Activated T-helper 2 cell treated with anti-CD3 and anti-CD28 coated beads, Interferon-gamma antibody, Interleukin-2, Interleukin-4, amounts not matched to agents 10 μg/mL and 5 μg/mL and 100 μg/mL, durations not matched to agents 14 hours and 24 hours and 36 hours (primary cell): ENCODE data around the gene HOXA10. TPM values are rescaled to one million over a fixed set of nuclear protein-coding genes. Genes with fewer than 3 reads are reported as not detected.
A peak's percentile ranks its signal among the peaks of the same experiment; 100 is the strongest.

Experiments used
- DNase-seq: peaks from one replicate; pipeline ENCODE4 v3.0.0; 2021; ENCODE audit warnings: low spot score
- H3K27ac Mint-ChIP-seq: one replicate; pipeline ENCODE4 v1.8.0; 2021; ENCODE audit warnings: mixed read lengths
- H3K27me3 Mint-ChIP-seq: one replicate; pipeline ENCODE4 v1.8.0; 2021; ENCODE audit warnings: low read depth, mixed read lengths
- H3K36me3 Mint-ChIP-seq: one replicate; pipeline ENCODE4 v1.8.0; 2021; ENCODE audit warnings: low read depth, mixed read lengths
- H3K4me1 Mint-ChIP-seq: one replicate; pipeline ENCODE4 v1.8.0; 2021; ENCODE audit warnings: low read depth, mixed read lengths
- H3K4me3 Mint-ChIP-seq: one replicate; pipeline ENCODE4 v1.8.0; 2021; ENCODE audit warnings: low read depth, mild to moderate bottlenecking, moderate library complexity, mixed read lengths
- H3K9me3 Mint-ChIP-seq: one replicate; pipeline ENCODE4 v1.8.0; 2021; ENCODE audit warnings: mixed read lengths
- intact Hi-C: fragments of 100-400 bp; cut with micrococcal nuclease; formaldehyde crosslinking; loops from one replicate; pipeline ENCODE4 v1.15.1; 2023
- total RNA-seq: library from RNA; stranded (reverse); gene quantifications from 2 replicates; pipeline ENCODE4 v1.2.3, GENCODE V29; 2022

Gene HOXA10
- total RNA-seq, 1 donor from 2014 or later: not detected

DNA sequence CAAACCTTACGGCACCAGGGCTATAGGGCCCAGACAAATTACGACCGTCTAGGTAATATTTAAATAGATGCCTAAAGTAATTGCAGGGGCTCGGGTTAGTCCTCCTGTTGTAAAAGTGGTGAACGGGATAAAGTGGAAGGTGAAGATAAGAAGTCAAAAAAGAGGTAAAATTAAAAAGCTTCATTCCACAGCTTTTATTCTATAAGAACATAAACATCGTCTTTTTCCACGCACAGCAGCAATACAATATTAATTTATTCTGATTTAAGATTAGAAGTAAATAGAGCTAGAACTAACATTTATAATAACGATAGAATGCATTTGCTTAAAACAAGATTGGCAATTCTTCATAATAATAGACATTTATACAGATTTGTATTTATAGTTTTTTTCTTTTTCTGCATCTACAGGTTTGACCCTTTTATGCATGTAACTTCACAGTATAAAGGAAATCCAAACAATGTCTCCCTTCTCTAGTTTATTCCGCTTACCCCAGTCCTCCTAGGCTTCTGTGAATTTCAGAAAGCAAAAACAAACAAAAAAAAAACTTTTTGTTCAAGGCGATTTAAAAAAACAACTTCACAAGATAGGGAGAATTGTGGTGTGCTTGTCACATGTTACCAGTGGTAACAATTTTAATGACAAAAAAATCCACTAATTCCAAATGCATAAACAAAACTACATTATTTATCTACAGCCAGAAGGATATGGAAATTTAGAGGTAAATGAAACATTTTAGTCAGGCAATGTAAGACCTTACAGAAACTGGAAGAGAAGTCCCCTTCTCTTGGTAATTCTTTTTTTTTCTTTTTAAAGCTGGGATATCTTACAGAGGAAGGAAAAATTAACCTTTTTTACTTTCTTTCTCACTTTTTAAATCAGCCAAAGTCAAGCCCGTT lies 3.4 kb downstream of the HOXA10 start:
- H3K4me3 Mint-ChIP-seq: no peak overlapping the region

DNA sequence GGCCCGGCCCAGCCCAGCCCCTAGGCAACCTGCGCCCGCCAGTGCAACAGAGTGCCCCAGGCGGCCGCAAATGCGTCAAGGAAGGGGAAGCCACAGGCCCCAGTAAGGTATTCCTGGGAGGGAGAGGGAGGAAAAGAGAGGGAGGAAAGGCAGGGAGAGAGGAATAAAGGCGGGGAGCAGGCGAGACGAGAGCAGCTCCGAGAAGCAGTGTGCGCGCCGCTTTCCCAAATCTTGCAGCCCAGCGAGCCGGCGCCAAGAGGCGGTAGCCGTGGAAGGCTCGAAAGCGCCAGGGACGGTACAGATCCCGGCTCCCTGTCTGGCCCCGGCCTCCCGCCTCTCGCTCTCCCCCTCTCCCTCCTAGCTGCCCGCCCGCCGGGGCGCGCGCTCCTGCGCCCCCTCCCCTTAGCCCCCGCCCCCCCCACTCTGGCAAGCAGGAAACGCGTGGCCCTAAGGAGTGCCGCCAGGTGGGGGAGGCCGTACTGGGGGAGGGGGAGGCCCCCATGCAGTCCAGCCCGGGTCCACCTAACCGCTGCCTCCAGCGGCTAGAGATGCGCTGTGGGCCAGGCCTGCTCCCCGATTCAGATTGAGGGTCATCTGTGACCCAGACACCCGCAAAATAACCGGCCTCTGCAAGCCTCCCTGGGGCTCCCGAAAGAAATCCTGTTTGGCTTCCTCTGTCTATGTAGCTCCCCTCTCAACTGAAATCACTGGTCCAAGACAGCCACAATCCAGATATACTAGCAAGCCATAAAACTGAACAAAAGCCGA lies 4.3 kb downstream of the HOXA10 start:
- no peak for DNase-seq
- no peaks in the 10 kb centered on the region for H3K36me3 Mint-ChIP-seq
- peaks cover 66% of the 10 kb centered on the region for H3K27me3 Mint-ChIP-seq
- no peaks in the 10 kb centered on the region for H3K9me3 Mint-ChIP-seq
- no peak overlapping the region for H3K27ac Mint-ChIP-seq
- intact Hi-C loops: loop anchor here (2.0 kb wide), 3 partner anchors 13 to 29 kb away; partner anchors contain the start of genes HOXA11 and HOXA7
- peaks cover 5% of the 10 kb centered on the region for H3K4me1 Mint-ChIP-seq
- no peak overlapping the region for H3K4me3 Mint-ChIP-seq

More for the DNA sequence above, 3.4 kb downstream of the HOXA10 start:
- no peaks in the 10 kb centered on the region for H3K9me3 Mint-ChIP-seq
- no peaks in the 10 kb centered on the region for H3K36me3 Mint-ChIP-seq
- intact Hi-C loops: loop anchor here (2.0 kb wide), 2 partner anchors 14 kb away; partner anchors contain the start of genes HOXA11 and HOXA7
- H3K4me1 Mint-ChIP-seq: peaks cover 4% of the 10 kb centered on the region
- no peak for DNase-seq
- H3K27me3 Mint-ChIP-seq: peaks cover 68% of the 10 kb centered on the region
- no peak overlapping the region for H3K27ac Mint-ChIP-seq

DNA sequence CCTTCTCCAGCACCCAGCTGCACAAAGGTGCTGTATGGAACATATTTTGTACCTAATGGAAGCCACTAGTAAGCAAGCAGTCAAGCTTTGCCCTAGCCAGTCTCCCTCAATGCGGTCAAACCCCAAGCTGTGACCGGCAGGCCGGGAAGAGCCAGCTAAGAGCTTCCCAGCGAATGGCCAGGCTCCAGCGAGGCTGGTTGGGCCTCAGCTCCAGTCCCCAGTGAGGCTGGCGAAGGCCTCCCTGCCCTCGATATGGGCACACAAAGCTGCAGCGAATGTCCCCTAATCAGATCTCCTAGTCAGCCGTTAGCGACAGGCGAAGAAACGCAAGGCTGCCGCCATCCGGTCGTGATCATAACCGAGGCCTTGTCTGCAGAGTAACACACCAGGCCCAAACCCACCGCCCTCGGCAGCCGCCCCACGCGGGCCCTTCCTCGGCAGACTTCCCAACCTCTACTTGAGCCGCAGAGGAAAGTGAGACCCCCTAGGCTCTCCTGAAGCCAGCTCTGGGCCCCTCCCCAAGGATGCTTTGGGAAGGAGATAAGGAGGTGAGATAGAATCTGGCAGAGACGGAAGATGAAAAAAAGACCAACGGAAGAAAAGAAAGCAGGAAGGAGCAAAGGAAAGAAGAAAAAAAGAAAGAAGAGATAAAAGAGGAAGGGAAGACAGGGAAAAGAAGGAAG lies 5.7 kb downstream of the HOXA10 start:
- Mint-ChIP-seq H3K9me3 (no peaks in the 10 kb centered on the region), H3K27ac (no peak overlapping the region), H3K4me1 (peaks cover 5% of the 10 kb centered on the region), H3K36me3 (no peaks in the 10 kb centered on the region), H3K4me3 (no peak overlapping the region), H3K27me3 (peaks cover 73% of the 10 kb centered on the region)
- DNase-seq: no peak
- intact Hi-C loops: loop anchor here (2.0 kb wide), 1 partner anchor 30 kb away; no protein-coding TSS in a partner anchor

DNA sequence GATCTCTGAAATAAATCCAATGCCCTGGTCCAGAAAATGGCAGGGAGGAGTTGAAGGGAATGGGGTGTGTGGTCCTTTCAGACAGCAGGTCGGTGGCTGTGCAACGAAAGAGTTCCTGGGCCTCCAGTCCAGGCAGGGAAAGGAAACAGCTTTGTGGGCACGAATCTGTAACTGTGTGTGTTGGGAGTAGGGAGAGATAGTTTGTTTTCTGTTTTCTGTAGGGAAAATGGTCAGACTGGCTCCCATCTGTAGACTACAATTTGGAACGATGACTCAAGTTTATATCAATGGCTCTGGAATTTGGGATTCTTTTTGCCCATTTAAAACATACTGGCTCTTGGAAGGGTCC lies 6.2 kb downstream of the HOXA10 start:
- H3K36me3 Mint-ChIP-seq: no peaks in the 10 kb centered on the region
- peaks cover 78% of the 10 kb centered on the region for H3K27me3 Mint-ChIP-seq
- H3K4me3 Mint-ChIP-seq: no peak overlapping the region
- DNase-seq: no peak
- intact Hi-C loops: loop anchor here (2.0 kb wide), 2 partner anchors 31 to 73 kb away; no protein-coding TSS in a partner anchor
- no peak overlapping the region for H3K27ac Mint-ChIP-seq
- no peaks in the 10 kb centered on the region for H3K9me3 Mint-ChIP-seq
- peaks cover 5% of the 10 kb centered on the region for H3K4me1 Mint-ChIP-seq

DNA sequence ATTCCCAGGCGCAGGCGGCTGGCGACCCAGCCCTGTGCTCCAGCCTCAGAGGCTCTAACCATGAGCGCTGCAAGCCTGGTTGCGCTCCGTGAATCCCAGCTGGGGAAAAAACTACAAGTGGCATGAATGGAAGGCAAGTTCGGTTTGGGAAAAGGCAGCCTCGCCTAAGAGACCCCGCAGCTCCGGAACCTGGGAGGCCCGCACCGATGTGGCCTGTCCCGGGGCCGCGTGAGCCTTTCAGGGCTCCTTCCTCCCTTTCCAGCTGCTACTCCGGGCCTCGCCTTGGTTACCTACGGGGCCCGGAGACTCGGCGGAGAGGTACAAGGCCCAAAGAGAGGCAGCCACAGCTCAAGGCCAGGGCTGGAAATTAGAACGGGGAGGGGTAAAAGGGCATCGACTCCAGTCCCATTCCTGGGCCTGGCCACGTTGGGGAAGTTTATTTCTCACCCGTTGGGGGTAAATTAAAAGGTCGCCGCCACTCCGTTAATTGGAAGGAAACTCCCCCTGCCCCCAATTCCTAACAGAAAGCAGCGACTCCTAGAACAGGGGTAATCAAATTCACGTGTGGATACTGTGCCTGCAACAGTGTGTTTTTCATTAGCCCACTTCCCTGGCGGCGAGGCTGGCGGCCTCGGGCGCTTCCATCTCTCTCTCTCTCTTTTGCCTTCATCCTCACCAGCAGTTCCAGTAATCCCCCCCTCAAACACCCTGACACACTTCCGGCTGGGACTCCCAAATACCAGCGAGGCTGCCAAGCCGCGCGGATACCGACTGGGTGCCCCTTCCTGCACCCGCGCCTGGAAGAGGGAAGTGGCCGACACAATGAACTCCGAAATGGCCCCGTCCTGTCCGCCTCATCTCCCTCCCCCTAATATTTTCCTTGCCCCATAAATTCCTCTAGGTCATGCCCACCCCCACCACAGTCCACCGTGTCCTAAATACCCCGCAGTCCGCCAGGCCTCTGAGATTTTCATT lies 7.3 kb downstream of the HOXA10 start:
- Mint-ChIP-seq H3K4me3 (no peak overlapping the region), H3K4me1 (peaks cover 3% of the 10 kb centered on the region), H3K27ac (peak overlapping the region; percentile 49), H3K36me3 (no peaks in the 10 kb centered on the region), H3K9me3 (no peaks in the 10 kb centered on the region), H3K27me3 (peaks cover 81% of the 10 kb centered on the region)
- intact Hi-C loops: loop anchor here (2.0 kb wide), 1 partner anchor 74 kb away; no protein-coding TSS in a partner anchor
- no peak for DNase-seq

DNA sequence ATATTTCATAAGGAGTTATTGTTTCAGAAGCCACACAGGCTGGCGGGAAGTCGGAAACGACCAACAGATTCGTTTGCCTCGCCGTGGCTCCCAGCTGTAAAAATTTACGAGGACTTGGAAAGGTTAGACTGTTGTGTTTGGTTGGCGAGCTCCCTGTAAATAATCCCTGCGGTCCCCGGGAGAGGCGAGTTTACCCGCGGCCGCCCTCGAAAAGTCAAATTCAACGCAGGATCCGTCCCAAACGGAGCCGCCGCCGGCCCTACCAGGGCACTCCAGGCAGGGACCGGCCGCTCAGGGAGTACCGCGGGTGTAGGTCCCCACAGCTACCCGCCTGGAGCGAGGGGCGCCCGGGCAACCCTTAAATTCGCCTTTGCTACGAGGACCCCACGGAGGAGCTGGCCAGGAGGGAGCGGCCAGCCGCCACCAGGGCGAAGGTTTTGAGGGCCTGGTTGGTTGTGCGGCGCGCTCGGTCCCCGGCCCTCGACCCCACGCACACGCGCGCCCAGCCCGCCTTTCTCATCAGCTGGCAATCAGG lies 8.1 kb downstream of the HOXA10 start:
- Mint-ChIP-seq H3K27me3 (peaks cover 76% of the 10 kb centered on the region), H3K9me3 (no peaks in the 10 kb centered on the region), H3K36me3 (no peaks in the 10 kb centered on the region), H3K4me1 (peaks cover 4% of the 10 kb centered on the region), H3K4me3 (no peak overlapping the region), H3K27ac (no peak overlapping the region)
- DNase-seq: no peak
- intact Hi-C loops: loop anchor here (1.0 to 2.0 kb wide), 3 partner anchors 10 to 75 kb away; partner anchors contain the start of gene HOXA7

DNA sequence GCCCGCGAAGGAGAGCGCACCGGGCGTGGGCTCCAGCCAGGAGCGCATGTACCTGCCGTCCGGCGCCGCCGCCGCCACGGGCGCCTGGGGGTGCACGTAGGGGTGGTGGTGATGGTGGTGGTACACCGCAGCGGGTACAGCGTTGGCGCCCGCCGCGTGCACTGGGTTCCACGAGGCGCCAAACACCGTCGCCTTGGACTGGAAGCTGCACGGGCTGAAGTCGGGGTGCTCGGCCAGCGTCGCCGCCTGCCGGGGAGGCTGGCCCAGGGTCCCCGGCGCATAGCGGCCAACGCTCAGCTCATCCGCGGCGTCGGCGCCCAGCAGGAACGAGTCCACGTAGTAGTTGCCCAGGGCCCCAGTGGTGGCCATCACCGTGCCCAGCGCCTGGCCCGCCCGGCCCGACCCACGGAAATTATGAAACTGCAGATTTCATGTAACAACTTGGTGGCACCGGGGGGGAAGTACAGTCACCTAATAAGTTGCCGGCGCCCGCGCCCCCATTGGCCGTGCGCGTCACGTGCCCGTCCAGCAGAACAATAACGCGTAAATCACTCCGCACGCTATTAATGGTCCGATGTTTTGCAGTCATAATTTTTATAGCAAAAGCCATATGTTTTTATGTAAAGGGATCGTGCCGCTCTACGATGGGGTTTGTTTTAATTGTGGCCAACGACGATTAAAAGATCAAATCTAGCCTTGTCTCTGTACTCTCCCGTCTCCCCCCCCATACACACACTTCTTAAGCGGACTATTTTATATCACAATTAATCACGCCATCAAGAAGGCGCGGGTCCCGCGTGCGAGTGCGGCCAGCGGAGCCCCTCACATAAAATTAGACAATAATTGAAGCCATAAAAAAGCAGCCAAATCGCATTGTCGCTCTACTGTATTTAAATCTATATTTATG lies 8.8 kb downstream of the HOXA10 start, which contains the start of gene HOXA9:
Gene HOXA9 (minus strand): TSS at position 449 of the 907 bp plus-strand sequence. CDS start 80 bp downstream, at position 369.
- intact Hi-C loops: loop anchor here (1.0 to 2.0 kb wide), 2 partner anchors 9 to 15 kb away; partner anchors contain the start of gene HOXA7
- Mint-ChIP-seq H3K36me3 (no peaks in the 10 kb centered on the region), H3K27me3 (peaks cover 74% of the 10 kb centered on the region), H3K9me3 (no peaks in the 10 kb centered on the region), H3K4me1 (peaks cover 5% of the 10 kb centered on the region), H3K27ac (peak within 1 kb of the TSS; percentile 65), H3K4me3 (no peak within 1 kb of the TSS)
- no peak for DNase-seq

DNA sequence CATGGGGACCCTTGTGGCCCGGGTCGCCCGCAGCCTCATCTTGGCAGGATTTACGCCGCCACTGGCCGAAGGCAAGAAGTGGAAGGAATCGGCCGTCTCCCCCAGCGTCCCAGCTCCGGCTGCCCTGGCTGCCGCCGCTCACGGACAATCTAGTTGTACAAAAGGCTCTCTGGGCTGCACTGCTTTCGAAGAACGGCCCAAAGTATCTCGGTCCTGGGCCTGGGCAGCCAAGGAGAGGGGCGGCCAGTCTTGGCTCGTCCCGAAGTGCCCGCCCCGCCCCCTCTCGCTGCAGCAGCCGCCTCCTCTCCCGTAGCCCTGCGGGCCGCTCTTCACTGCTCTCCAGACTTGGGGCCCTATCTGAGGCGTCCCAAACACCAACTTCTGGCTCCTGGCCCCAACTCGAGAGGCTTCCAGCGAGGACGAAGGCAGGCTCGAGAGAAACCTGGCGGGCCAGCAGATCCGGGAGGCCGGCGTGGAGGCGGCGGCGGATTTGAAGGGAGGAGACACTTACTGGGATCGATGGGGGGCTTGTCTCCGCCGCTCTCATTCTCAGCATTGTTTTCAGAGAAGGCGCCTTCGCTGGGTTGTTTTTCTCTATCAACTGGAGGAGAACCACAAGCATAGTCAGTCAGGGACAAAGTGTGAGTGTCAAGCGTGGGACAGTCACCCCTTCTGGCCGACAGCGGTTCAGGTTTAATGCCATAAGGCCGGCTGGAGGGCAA lies 9.6 kb downstream of the HOXA10 start:
- no peak overlapping the region for H3K4me3 Mint-ChIP-seq
- no peak for DNase-seq
- intact Hi-C loops: loop anchor here (1.0 to 5.0 kb wide), 4 partner anchors 8 to 1307 kb away; partner anchors contain the start of gene HOXA7
- no peaks in the 10 kb centered on the region for H3K9me3 Mint-ChIP-seq
- H3K4me1 Mint-ChIP-seq: peaks cover 7% of the 10 kb centered on the region
- no peaks in the 10 kb centered on the region for H3K36me3 Mint-ChIP-seq
- H3K27ac Mint-ChIP-seq: no peak overlapping the region
- H3K27me3 Mint-ChIP-seq: peaks cover 77% of the 10 kb centered on the region

DNA sequence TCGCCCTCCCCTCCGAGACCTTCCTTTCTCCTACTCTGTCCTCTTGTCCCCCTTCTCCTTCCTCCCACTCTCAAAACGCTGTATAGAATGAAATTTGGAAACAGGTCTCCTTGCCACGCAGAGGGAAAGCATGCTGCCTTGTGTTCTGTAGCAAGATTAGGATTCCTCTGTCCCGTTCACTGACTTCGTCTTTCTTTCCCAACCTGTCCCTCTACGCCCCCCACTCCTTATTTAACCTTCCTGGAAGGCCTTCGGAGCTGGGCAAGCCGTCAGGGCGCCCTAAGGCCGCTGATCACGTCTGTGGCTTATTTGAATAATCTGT lies 10.1 kb downstream of the HOXA10 start:
- intact Hi-C loops: loop anchor here (2.0 to 5.0 kb wide), 3 partner anchors 13 to 1307 kb away; no protein-coding TSS in a partner anchor
- Mint-ChIP-seq H3K4me1 (peaks cover 7% of the 10 kb centered on the region), H3K4me3 (no peak overlapping the region), H3K27me3 (peaks cover 82% of the 10 kb centered on the region), H3K27ac (no peak overlapping the region), H3K9me3 (no peaks in the 10 kb centered on the region), H3K36me3 (no peaks in the 10 kb centered on the region)
- no peak for DNase-seq
